SK-N-SH (cell line): ENCODE measurements around the gene WDR17. TPM values are rescaled to one million over a fixed set of nuclear protein-coding genes. Genes with fewer than 3 reads are reported as not detected.

Source experiments
- CTCF ChIA-PET: fragments of 300-600, 350-600 bp; formaldehyde crosslinking; extraction: SDS; loops from one replicate; lab custom pipeline; 2021; lab: Yijun Ruan, JAX
- POLR2A ChIA-PET: fragments of 350-600 bp; sonication (Branson Sonifier 250); formaldehyde crosslinking; extraction: SDS; loops from one replicate; lab custom pipeline; 2020; ENCODE audit warnings: antibody characterized with exemption, inconsistent platforms; lab: Yijun Ruan, JAX
- DNase-seq: peaks from one replicate; pipeline ENCODE4 v3.0.0; 2012
- H2AFZ ChIP-seq: fragments of 200-600 bp; sonication (generic); 2 replicates; pipeline ENCODE4 v1.8.1; 2016; ENCODE audit warnings: antibody characterized with exemption, mild to moderate bottlenecking, low read depth
- H3F3A ChIP-seq: fragments of 200-600 bp; sonication (generic); replicated peaks from 2 replicates; pipeline ENCODE3; 2016; ENCODE audit warnings: antibody characterized with exemption, mild to moderate bottlenecking; ENCODE audit not compliant: insufficient read depth
- H3K27ac ChIP-seq, 2 experiments: fragments of 200-500 bp in 1 of 2; fragments of 200-600 bp in 1 of 2; sonication (Bioruptor generic) in 1 of 2; sonication (generic), shearing (Covaris generic) in 1 of 2; 2 replicates each; pipeline versions ENCODE4 v1.5.1 to v1.6.1; 2014 to 2016; ENCODE audit warnings: low read depth in 2 of 2, inconsistent platforms in 1 of 2, low read length in 1 of 2, mild to moderate bottlenecking in 1 of 2, mixed read lengths in 1 of 2
- H3K27me3 ChIP-seq: fragments of 200-600 bp; sonication (generic), shearing (Covaris generic); 2 replicates; pipeline ENCODE4 v1.6.1; 2016; ENCODE audit warnings: mixed run types; ENCODE audit not compliant: insufficient read depth
- H3K36me3 ChIP-seq, 2 experiments: fragments of 200-500 bp in 1 of 2; fragments of 200-600 bp in 1 of 2; sonication (Bioruptor generic) in 1 of 2; sonication (generic) in 1 of 2; replicated peaks in 1 of 2; 2 replicates each; pipeline versions ENCODE3 to v1.5.1; 2014 to 2016; ENCODE audit warnings: low read length in 1 of 2, mild to moderate bottlenecking in 1 of 2; ENCODE audit not compliant: insufficient read depth in 2 of 2, control insufficient read depth in 1 of 2
- H3K4me1 ChIP-seq, 2 experiments: fragments of 200-500 bp in 1 of 2; fragments of 200-600 bp in 1 of 2; sonication (Bioruptor generic) in 1 of 2; sonication (generic), shearing (Covaris generic) in 1 of 2; 2 replicates each; pipeline versions ENCODE4 v1.5.1 to v1.6.1; 2014 to 2016; ENCODE audit warnings: low read depth in 1 of 2, low read length in 1 of 2, mixed run types in 1 of 2; ENCODE audit not compliant: insufficient read depth in 2 of 2, control insufficient read depth in 1 of 2
- H3K4me2 ChIP-seq: fragments of 200-600 bp; sonication (generic), shearing (Covaris generic); 2 replicates; pipeline ENCODE4 v1.6.1; 2017; ENCODE audit warnings: mixed run types
- H3K4me3 ChIP-seq, 2 experiments: fragments of 200-500 bp in 1 of 2; fragments of 200-600 bp in 1 of 2; sonication (Bioruptor generic) in 1 of 2; sonication (generic), shearing (Covaris generic) in 1 of 2; 2 replicates each; pipeline versions ENCODE4 v1.5.1 to v1.8.1; 2014 to 2016; ENCODE audit warnings: low read depth in 2 of 2, inconsistent platforms in 1 of 2, low read length in 1 of 2, mild to moderate bottlenecking in 1 of 2, mixed read lengths in 1 of 2, moderate library complexity in 1 of 2
- H3K79me2 ChIP-seq: fragments of 200-600 bp; sonication (generic); 2 replicates; pipeline ENCODE4 v1.8.1; 2017; ENCODE audit warnings: mild to moderate bottlenecking; ENCODE audit not compliant: insufficient read depth
- H3K9ac ChIP-seq: fragments of 200-600 bp; sonication (generic); 2 replicates; pipeline ENCODE4 v1.6.1; 2017; ENCODE audit warnings: mixed run types
- H3K9me2 ChIP-seq: fragments of 200-600 bp; sonication (generic); 2 replicates; pipeline ENCODE4 v1.6.1; 2017; ENCODE audit warnings: mixed run types
- H3K9me3 ChIP-seq: fragments of 200-600 bp; sonication (generic); 2 replicates; pipeline ENCODE4 v1.6.1; 2017; ENCODE audit warnings: mixed run types, mild to moderate bottlenecking, moderate library complexity
- H4K20me1 ChIP-seq: fragments of 200-600 bp; sonication (generic); 2 replicates; pipeline ENCODE4 v1.6.1; 2017; ENCODE audit warnings: mild to moderate bottlenecking, mixed run types; ENCODE audit not compliant: insufficient read depth
- CHD2 ChIP-seq: fragments of 150-350 bp; IDR thresholded peaks from 2 replicates; pipeline ENCODE4 v1.6.1; 2018; ENCODE audit warnings: low read length; ENCODE audit not compliant: partially characterized antibody
- ELF1 ChIP-seq: IDR thresholded peaks from 2 replicates; pipeline ENCODE4 v1.4.0; 2012
- EZH2phosphoT487 ChIP-seq: fragments of 200-600 bp; sonication (generic); IDR thresholded peaks from 2 replicates; pipeline ENCODE4 v1.6.1; 2017; ENCODE audit warnings: low read depth, mixed run types, mild to moderate bottlenecking, antibody characterized with exemption, moderate library complexity, borderline replicate concordance
- FOSL2 ChIP-seq: IDR thresholded peaks from 2 replicates; pipeline ENCODE4 v1.4.0; 2012; ENCODE audit warnings: low read depth, mild to moderate bottlenecking, moderate library complexity, borderline replicate concordance
- FOXM1 ChIP-seq: IDR thresholded peaks from 2 replicates; pipeline ENCODE4 v1.4.0; 2012; ENCODE audit warnings: low read depth, mild to moderate bottlenecking
- GABPA ChIP-seq: IDR thresholded peaks from 2 replicates; pipeline ENCODE4 v1.4.0; 2012; ENCODE audit warnings: low read depth, mild to moderate bottlenecking
- GATA2 ChIP-seq: sonication (generic); formaldehyde crosslinking; IDR thresholded peaks from 2 replicates; pipeline ENCODE4 v1.5.0; 2020; ENCODE audit warnings: mild to moderate bottlenecking, missing genetic modification reagents
- JUND ChIP-seq: IDR thresholded peaks from 2 replicates; pipeline ENCODE4 v1.4.0; 2012
- MEF2A ChIP-seq: IDR thresholded peaks from 2 replicates; pipeline ENCODE4 v1.4.0; 2012; ENCODE audit warnings: low read depth, borderline replicate concordance
- MXI1 ChIP-seq: IDR thresholded peaks from 2 replicates; pipeline ENCODE4 v1.6.1; 2012; ENCODE audit warnings: mild to moderate bottlenecking, low read depth, low read length, improper control_type of control experiment
- PBX3 ChIP-seq: IDR thresholded peaks from 2 replicates; pipeline ENCODE4; 2012
- POLR2AphosphoS5 ChIP-seq: IDR thresholded peaks from 2 replicates; pipeline ENCODE4 v1.6.1; 2012; ENCODE audit warnings: low read depth, low read length
- REST ChIP-seq: IDR thresholded peaks from 2 replicates; pipeline ENCODE4 v1.6.1; 2012; ENCODE audit warnings: mild to moderate bottlenecking, low read depth, low read length, moderate library complexity
- TAF1 ChIP-seq: IDR thresholded peaks from 2 replicates; pipeline ENCODE4 v1.6.1; 2012; ENCODE audit warnings: low read depth, mild to moderate bottlenecking, low read length, moderate library complexity, borderline replicate concordance
- TCF12 ChIP-seq: IDR thresholded peaks from 2 replicates; pipeline ENCODE4 v1.4.0; 2012
- USF1 ChIP-seq: IDR thresholded peaks from 2 replicates; pipeline ENCODE4 v1.4.0; 2012; ENCODE audit warnings: low read depth, borderline replicate concordance
- USF2 ChIP-seq: fragments of 150-350 bp; IDR thresholded peaks from 2 replicates; pipeline ENCODE4 v1.6.1; 2017; ENCODE audit warnings: antibody characterized with exemption, low read length, low read depth, borderline replicate concordance
- YY1 ChIP-seq: IDR thresholded peaks from 2 replicates; pipeline ENCODE4 v1.4.0; 2012; ENCODE audit warnings: low read depth, mild to moderate bottlenecking
- WGBS: methylation state at CpG from one replicate; pipeline ENCODE4 v1.1.6; 2017; ENCODE audit warnings: low lambda C conversion rate; 5-methylcytosine and 5-hydroxymethylcytosine counted together
- polyA plus RNA-seq, 3 experiments: library from polyadenylated mRNA; depleted of rRNA; stranded (reverse); fragments of >200 nt; gene quantifications; 2 replicates each; pipeline ENCODE4 v1.2.3, GENCODE V29; 2012

The WDR17 gene
- polyA plus RNA-seq, 1 of the 3 experiments (the other 2 are of a cell fraction) = 0.72 TPM

GRCh38 chr4:176034936-176035335, 30.7 kb upstream of the WDR17 start:
- Histone ChIP-seq H3F3A (no peaks in the 10 kb centered on the region), H2AFZ (no peak overlapping the region), H3K4me1 (no peaks in the 10 kb centered on the region), H3K27me3 (peaks cover 4% of the 10 kb centered on the region), H3K79me2 (no peaks in the 10 kb centered on the region), H3K9me2 (no peaks in the 10 kb centered on the region), H4K20me1 (no peaks in the 10 kb centered on the region), H3K27ac (no peak overlapping the region), H3K36me3 (no peaks in the 10 kb centered on the region), H3K9me3 (no peaks in the 10 kb centered on the region), H3K4me2 (no peak overlapping the region), H3K9ac (no peak overlapping the region)
- POLR2A ChIA-PET = no interaction called here
- CTCF ChIA-PET = interaction anchor here (0.5 to 4.1 kb wide), 21 partner anchors 9 to 1013 kb away, joined by 3 to 48 read pairs (median 4); no protein-coding TSS in a partner anchor
- WGBS = 52% methylated on average over 5 of the region's 5 CpGs
- DNase-seq = no peak
- no peak for TF ChIP-seq REST
- no peak for TF ChIP-seq YY1
- TF ChIP-seq TCF12 = no peak
- TF ChIP-seq USF2 = no peak
- no peak for TF ChIP-seq CHD2
- no peak for TF ChIP-seq GABPA
- TF ChIP-seq MXI1 = no peak
- TF ChIP-seq TAF1 = no peak
- TF ChIP-seq MEF2A = no peak
- TF ChIP-seq, all 33 proteins: peak for 0
- no peak overlapping the region for H3K4me3 ChIP-seq

- CTCF ChIA-PET = interaction anchor here (0.7 to 4.1 kb wide), 4 partner anchors 18 to 1011 kb away, joined by 3 to 48 read pairs (median 11); no protein-coding TSS in a partner anchor
- POLR2A ChIA-PET = no interaction called here
- H3K27me3 ChIP-seq = no peaks in the 10 kb centered on the region
- no peaks in the 10 kb centered on the region for H3K9me2 ChIP-seq
- no peak overlapping the region for H3K4me2 ChIP-seq
- H4K20me1 ChIP-seq = no peaks in the 10 kb centered on the region
- no peaks in the 10 kb centered on the region for H3K4me1 ChIP-seq
- H3K27ac ChIP-seq = no peak overlapping the region
- no peaks in the 10 kb centered on the region for H3K36me3 ChIP-seq
- no peak overlapping the region for H3K9ac ChIP-seq
- no peak overlapping the region for H2AFZ ChIP-seq
- no peaks in the 10 kb centered on the region for H3K79me2 ChIP-seq
- DNase-seq = no peak
- 45% methylated on average over 3 of the region's 3 CpGs for WGBS
- H3F3A ChIP-seq = no peaks in the 10 kb centered on the region
- no peaks in the 10 kb centered on the region for H3K9me3 ChIP-seq
- no peak overlapping the region for H3K4me3 ChIP-seq
- TF ChIP-seq POLR2AphosphoS5 = no peak
- TF ChIP-seq EZH2phosphoT487 = no peak
- TF ChIP-seq FOXM1 = no peak
- TF ChIP-seq CHD2 = no peak
- TF ChIP-seq FOSL2 = no peak
- no peak for TF ChIP-seq ELF1
- no peak for TF ChIP-seq MXI1
- TF ChIP-seq GATA2 (CRISPR knock-in tag) = no peak
- TF ChIP-seq TCF12 = no peak
- TF ChIP-seq JUND = no peak
- TF ChIP-seq PBX3 = no peak
- no peak for TF ChIP-seq USF1
- no peak for TF ChIP-seq USF2
These were observed 28.9 kb upstream of the WDR17 start for GRCh38 chr4:176036585-176037205.
